OCI-LY1 (cell line): ENCODE data around the gene REXO1.

Source experiments
- H2AFZ ChIP-seq: fragments of 200-600 bp; sonication (generic), shearing (Covaris generic); 2 replicates; pipeline ENCODE4 v1.6.0; 2014; ENCODE audit warnings: antibody characterized with exemption, mild to moderate bottlenecking, low read length
- H3F3A ChIP-seq: fragments of 200-600 bp; sonication (generic), shearing (Covaris generic); 2 replicates; pipeline ENCODE4 v1.6.0; 2014; ENCODE audit warnings: mild to moderate bottlenecking, antibody characterized with exemption, low read length, moderate library complexity; ENCODE audit not compliant: insufficient read depth
- H3K27ac ChIP-seq: fragments of 200-600 bp; sonication (generic); 2 replicates; pipeline ENCODE4 v1.5.1; 2014; ENCODE audit warnings: low read length, mixed run types, mild to moderate bottlenecking, low read depth; ENCODE audit not compliant: poor library complexity, severe bottlenecking
- H3K27me3 ChIP-seq: fragments of 200-600 bp; sonication (generic); 2 replicates; pipeline ENCODE4 v1.6.0; 2014; ENCODE audit warnings: antibody characterized with exemption, mild to moderate bottlenecking, low read length, moderate library complexity; ENCODE audit not compliant: insufficient read depth
- H3K36me3 ChIP-seq: fragments of 200-600 bp; sonication (generic); 2 replicates; pipeline ENCODE4 v1.6.1; 2014; ENCODE audit warnings: mild to moderate bottlenecking, antibody characterized with exemption, low read length, moderate library complexity, mixed read lengths; ENCODE audit not compliant: insufficient read depth
- H3K4me1 ChIP-seq: fragments of 200-600 bp; sonication (generic); 2 replicates; pipeline ENCODE4 v1.5.1; 2014; ENCODE audit warnings: mild to moderate bottlenecking, low read length, moderate library complexity; ENCODE audit not compliant: insufficient read depth, severe bottlenecking
- H3K4me2 ChIP-seq: fragments of 200-600 bp; sonication (generic), shearing (Covaris generic); 2 replicates; pipeline ENCODE4 v1.6.1; 2014; ENCODE audit warnings: low read length
- H3K4me3 ChIP-seq: fragments of 200-600 bp; sonication (generic); 2 replicates; pipeline ENCODE4 v1.5.1; 2014; ENCODE audit warnings: low read length, low read depth, mild to moderate bottlenecking, mixed read lengths; ENCODE audit not compliant: poor library complexity, severe bottlenecking
- H3K79me2 ChIP-seq: fragments of 200-600 bp; shearing (Covaris generic); 2 replicates; pipeline ENCODE4 v1.6.1; 2016; ENCODE audit warnings: mixed run types, low read length, mixed read lengths; ENCODE audit not compliant: insufficient read depth
- H3K9ac ChIP-seq: fragments of 200-600 bp; sonication (generic), shearing (Covaris generic); 2 replicates; pipeline ENCODE4 v1.6.1; 2014; ENCODE audit warnings: mild to moderate bottlenecking, low read length, mixed read lengths
- H3K9me2 ChIP-seq: fragments of 200-600 bp; sonication (generic), shearing (Covaris generic); 2 replicates; pipeline ENCODE4 v1.6.1; 2014; ENCODE audit warnings: low read depth, mild to moderate bottlenecking, low read length, mixed read lengths
- H3K9me3 ChIP-seq: fragments of 200-600 bp; shearing (Covaris generic); 2 replicates; pipeline ENCODE4 v1.6.1; 2014; ENCODE audit warnings: low read length, mixed read lengths
- H4K20me1 ChIP-seq: fragments of 200-600 bp; sonication (generic), shearing (Covaris generic); 2 replicates; pipeline ENCODE4 v1.6.0; 2016; ENCODE audit warnings: mild to moderate bottlenecking, low read length; ENCODE audit not compliant: insufficient read depth
- EZH2 ChIP-seq: fragments of 200-600 bp; sonication (generic), shearing (Covaris generic); IDR thresholded peaks from 2 replicates; pipeline ENCODE4 v1.8.0; 2017; ENCODE audit warnings: borderline replicate concordance, mixed run types, mild to moderate bottlenecking, antibody characterized with exemption, low read length, moderate library complexity, mixed read lengths
- TF ChIP-seq, protein P1 (sequence below): fragments of 200-600 bp; sonication (generic), shearing (Covaris generic); IDR thresholded peaks from 2 replicates; pipeline ENCODE4 v1.5.1; 2017; ENCODE audit warnings: mild to moderate bottlenecking, antibody characterized with exemption, low read length, moderate library complexity, mixed read lengths

Gene REXO1

DNA sequence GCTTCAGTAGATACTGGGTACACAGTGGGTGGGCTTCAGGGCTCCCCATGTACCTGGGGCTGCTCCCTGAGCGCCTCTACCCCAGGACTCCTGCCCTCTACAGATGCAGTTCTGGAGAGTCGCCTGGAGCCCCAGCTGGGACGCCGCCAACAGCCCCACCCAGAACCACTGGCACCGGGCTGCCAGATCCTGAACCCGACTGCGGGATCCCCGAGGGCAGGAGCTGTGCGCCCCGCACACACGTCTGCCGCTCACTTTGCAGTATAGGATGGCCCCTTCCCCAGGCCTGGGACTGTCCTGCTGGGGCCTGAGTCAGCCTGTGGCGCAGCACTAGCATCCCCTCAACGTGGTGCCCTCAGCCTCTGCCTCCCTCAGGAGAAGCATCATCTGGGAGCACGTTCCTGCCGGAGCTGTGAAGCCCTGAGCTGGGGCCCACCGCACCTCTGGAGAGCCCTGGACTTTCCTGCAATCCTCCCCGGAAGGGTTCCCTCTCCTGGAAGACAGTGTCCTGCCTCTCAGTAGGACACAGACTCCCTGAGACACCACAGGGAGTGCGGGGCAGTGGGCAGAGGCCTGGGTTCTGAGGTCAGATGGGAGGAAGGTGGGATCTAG lies 3.7 kb downstream of the REXO1 start:
- Histone ChIP-seq H2AFZ (no peak overlapping the region), H3K27me3 (no peaks in the 10 kb centered on the region), H3K9ac (no peak overlapping the region), H3K36me3 (peaks cover 8% of the 10 kb centered on the region; the same call in 1 of the 2 replicates), H3K4me2 (no peak overlapping the region), H3K79me2 (peaks cover 50% of the 10 kb centered on the region), H3K9me3 (no peaks in the 10 kb centered on the region), H3K9me2 (no peaks in the 10 kb centered on the region), H3K27ac (no peak overlapping the region), H3F3A (no peaks in the 10 kb centered on the region), H3K4me1 (peaks cover 50% of the 10 kb centered on the region), H3K4me3 (no peak overlapping the region), H4K20me1 (no peaks in the 10 kb centered on the region)
- no peak for TF ChIP-seq EZH2
- TF ChIP-seq, protein P1, sequence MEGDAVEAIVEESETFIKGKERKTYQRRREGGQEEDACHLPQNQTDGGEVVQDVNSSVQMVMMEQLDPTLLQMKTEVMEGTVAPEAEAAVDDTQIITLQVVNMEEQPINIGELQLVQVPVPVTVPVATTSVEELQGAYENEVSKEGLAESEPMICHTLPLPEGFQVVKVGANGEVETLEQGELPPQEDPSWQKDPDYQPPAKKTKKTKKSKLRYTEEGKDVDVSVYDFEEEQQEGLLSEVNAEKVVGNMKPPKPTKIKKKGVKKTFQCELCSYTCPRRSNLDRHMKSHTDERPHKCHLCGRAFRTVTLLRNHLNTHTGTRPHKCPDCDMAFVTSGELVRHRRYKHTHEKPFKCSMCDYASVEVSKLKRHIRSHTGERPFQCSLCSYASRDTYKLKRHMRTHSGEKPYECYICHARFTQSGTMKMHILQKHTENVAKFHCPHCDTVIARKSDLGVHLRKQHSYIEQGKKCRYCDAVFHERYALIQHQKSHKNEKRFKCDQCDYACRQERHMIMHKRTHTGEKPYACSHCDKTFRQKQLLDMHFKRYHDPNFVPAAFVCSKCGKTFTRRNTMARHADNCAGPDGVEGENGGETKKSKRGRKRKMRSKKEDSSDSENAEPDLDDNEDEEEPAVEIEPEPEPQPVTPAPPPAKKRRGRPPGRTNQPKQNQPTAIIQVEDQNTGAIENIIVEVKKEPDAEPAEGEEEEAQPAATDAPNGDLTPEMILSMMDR = no peak

DNA sequence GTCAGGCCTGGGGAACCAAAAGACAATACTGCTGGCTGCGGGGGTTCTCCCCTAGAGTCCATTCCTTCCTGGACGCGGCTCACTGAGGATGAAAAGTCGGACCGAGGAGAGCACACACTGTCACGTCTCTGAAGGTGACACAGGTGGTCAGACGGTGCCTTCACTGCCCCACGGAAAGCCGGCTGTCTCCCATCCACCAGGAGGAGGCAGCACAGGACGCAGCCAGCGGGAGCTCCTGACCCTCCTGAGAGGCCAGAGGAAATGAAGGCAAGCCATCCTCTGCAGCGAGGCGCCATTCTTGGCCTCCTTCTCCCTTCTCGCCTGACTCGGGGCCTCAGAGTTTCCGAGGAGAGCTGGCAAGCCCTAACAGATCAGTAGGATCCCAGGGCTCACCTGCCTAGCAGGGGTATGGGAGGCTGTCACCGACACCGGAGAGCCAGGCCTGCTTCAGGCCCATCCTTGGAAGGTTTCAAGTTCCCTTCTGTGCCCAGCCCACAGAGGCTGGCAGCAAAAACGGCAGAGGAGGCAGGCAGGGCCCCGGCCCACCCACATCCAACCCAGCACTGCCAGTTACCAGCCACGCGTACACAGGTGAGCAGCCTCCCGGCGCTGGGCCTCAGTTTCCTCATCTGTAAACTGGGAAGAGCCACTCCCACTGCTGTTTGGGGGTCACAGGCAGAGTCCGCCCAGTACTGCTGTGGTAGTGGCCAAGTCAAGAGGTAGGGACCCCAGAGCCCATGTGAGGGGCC lies 4.5 kb downstream of the REXO1 start:
- Histone ChIP-seq H3K27ac (no peak overlapping the region), H3K9ac (no peak overlapping the region), H3K9me2 (no peaks in the 10 kb centered on the region), H3K79me2 (peaks cover 50% of the 10 kb centered on the region), H2AFZ (no peak overlapping the region), H3K9me3 (no peaks in the 10 kb centered on the region), H3K27me3 (no peaks in the 10 kb centered on the region), H3K4me3 (no peak overlapping the region), H3F3A (no peaks in the 10 kb centered on the region), H3K4me2 (no peak overlapping the region; the same call in 1 of the 2 replicates), H4K20me1 (no peaks in the 10 kb centered on the region), H3K36me3 (peaks cover 8% of the 10 kb centered on the region; the same call in 1 of the 2 replicates), H3K4me1 (peaks cover 50% of the 10 kb centered on the region)
- no peak for TF ChIP-seq EZH2
- TF ChIP-seq, protein P1 = peak; percentile 17; the same call in 1 of the 2 replicates

- Histone ChIP-seq H3K4me1 (peaks cover 53% of the 10 kb centered on the region), H4K20me1 (no peaks in the 10 kb centered on the region), H3K36me3 (peaks cover 8% of the 10 kb centered on the region; the same call in 1 of the 2 replicates), H3K27me3 (no peaks in the 10 kb centered on the region), H3K9me2 (no peaks in the 10 kb centered on the region), H3K27ac (no peak overlapping the region), H3K9me3 (no peaks in the 10 kb centered on the region), H2AFZ (no peak overlapping the region), H3K9ac (no peak overlapping the region), H3K4me3 (no peak overlapping the region), H3F3A (no peaks in the 10 kb centered on the region), H3K79me2 (peaks cover 50% of the 10 kb centered on the region), H3K4me2 (no peak overlapping the region; the same call in 1 of the 2 replicates)
- TF ChIP-seq, protein P1 = no peak
- no peak for TF ChIP-seq EZH2
Observed at GRCh38 chr19:1843116-1843515, 5.2 kb downstream of the REXO1 start.
